Transverse colon (tissue), 4 donors: ENCODE data around the gene ZDHHC21.
A peak's percentile ranks its signal among the peaks of the same experiment; 100 is the strongest.

Source experiments
- CTCF ChIP-seq, 5 experiments: fragments of 200-600 bp in 3 of 5; fragments of 450-650 bp in 2 of 5; sonication (generic) in 3 of 5; IDR thresholded peaks; 1 replicate in 2 of 5; 2 replicates in 3 of 5; pipeline ENCODE4 v1.5.1; 2016 to 2017; ENCODE audit warnings: antibody characterized with exemption in 5 of 5, inconsistent platforms in 3 of 5, mild to moderate bottlenecking in 2 of 5, moderate library complexity in 1 of 5
- EP300 ChIP-seq: sonication (generic); formaldehyde crosslinking; IDR thresholded peaks from one replicate; pipeline ENCODE4 v1.6.1; 2017; ENCODE audit warnings: antibody characterized with exemption, low read depth
- POLR2A ChIP-seq: fragments of 450-650 bp; IDR thresholded peaks from one replicate; pipeline ENCODE4 v1.6.1; 2016; ENCODE audit warnings: antibody characterized with exemption, mild to moderate bottlenecking, moderate library complexity
- POLR2AphosphoS5 ChIP-seq, 3 donors: sonication (generic); formaldehyde crosslinking; IDR thresholded peaks; one replicate each; pipeline ENCODE4 v1.6.1; 2016; ENCODE audit warnings: antibody characterized with exemption in 3 of 3

- no peak for TF ChIP-seq CTCF (IDR thresholded peaks at IDR 0.05)
- peak; percentile 7 to 76 (median 49) for TF ChIP-seq POLR2AphosphoS5 (IDR thresholded peaks at IDR 0.05)
- no peak for TF ChIP-seq EP300
- TF ChIP-seq POLR2A: peak; percentile 37
Observed at GRCh38 chr9:14693251-14693861, at the start of gene ZDHHC21.
